Ascending aorta (tissue), 2 donors: ENCODE results near the gene AK2. TPM values are rescaled to one million over a fixed set of nuclear protein-coding genes. Genes with fewer than 3 reads are reported as not detected.

Experiments used
- DNase-seq, 2 donors: peaks; one replicate each; pipeline ENCODE4 v3.0.0-alpha.2; 2019; ENCODE audit warnings: low spot score in 2 of 2
- H3K27ac ChIP-seq, 2 donors: fragments of 200-600 bp; sonication (generic); one replicate each; pipeline ENCODE4 v1.5.1; 2016 to 2017; ENCODE audit warnings: mild to moderate bottlenecking in 1 of 2
- H3K27me3 ChIP-seq: fragments of 200-600 bp; sonication (generic); one replicate; pipeline ENCODE4 v1.5.1; 2017
- H3K36me3 ChIP-seq, 2 donors: fragments of 200-600 bp; sonication (generic); one replicate each; pipeline ENCODE4 v1.5.1; 2016
- H3K4me1 ChIP-seq, 2 donors: fragments of 200-600 bp; sonication (generic); one replicate each; pipeline ENCODE4 v1.5.1; 2016 to 2017; ENCODE audit warnings: mild to moderate bottlenecking in 1 of 2
- H3K4me3 ChIP-seq, 2 donors: fragments of 200-600 bp; sonication (generic); one replicate each; pipeline ENCODE4 v1.5.1; 2016 to 2017; ENCODE audit warnings: mild to moderate bottlenecking in 1 of 2
- H3K9me3 ChIP-seq, 2 donors: fragments of 200-600 bp; sonication (generic); one replicate each; pipeline ENCODE4 v1.5.1; 2016
- CTCF ChIP-seq, 3 experiments: fragments of 200-600 bp in 2 of 3; fragments of 450-650 bp in 1 of 3; sonication (generic) in 2 of 3; IDR thresholded peaks; one replicate each; pipeline ENCODE4 v1.5.1; 2016 to 2019; ENCODE audit warnings: antibody characterized with exemption in 3 of 3, mild to moderate bottlenecking in 1 of 3, moderate library complexity in 1 of 3
- intact Hi-C: fragments of 100-400 bp; cut with DNase I; formaldehyde crosslinking; loops from one replicate; pipeline ENCODE4 v1.15.1; 2023
- total RNA-seq: library from RNA; depleted of rRNA; stranded (reverse); fragments of >200 nt; gene quantifications from one replicate; pipeline ENCODE4 v1.1.0, GENCODE V29; 2016

AK2 gene
- total RNA-seq, 1 donor from 2014 or later = 68.4 TPM

GRCh38 chr1:32966900-32967299 lies 69.8 kb downstream of the AK2 start:
- no peak for DNase-seq
- no peaks in the 10 kb centered on the region for H3K27me3 ChIP-seq
- H3K9me3 ChIP-seq = no peaks in the 10 kb centered on the region
- H3K27ac ChIP-seq = no peak overlapping the region
- no peaks in the 10 kb centered on the region for H3K36me3 ChIP-seq
- peaks cover 0 to 13% of the 10 kb centered on the region in 2 donors for H3K4me1 ChIP-seq
- intact Hi-C loops = no loop called here
- no peak overlapping the region for H3K4me3 ChIP-seq
- TF ChIP-seq CTCF (IDR thresholded peaks at IDR 0.05) = no peak

- H3K4me1 ChIP-seq = peaks cover 0 to 21% of the 10 kb centered on the region in 2 donors
- DNase-seq = no peak
- H3K36me3 ChIP-seq = no peaks in the 10 kb centered on the region
- no peaks in the 10 kb centered on the region for H3K27me3 ChIP-seq
- H3K27ac ChIP-seq = peak overlapping the region; percentile 93 to 99
- H3K9me3 ChIP-seq = no peaks in the 10 kb centered on the region
- intact Hi-C loops = loop anchor here (2.0 kb wide), 1 partner anchor 42 kb away; no protein-coding TSS in a partner anchor
- no peak for TF ChIP-seq CTCF (IDR thresholded peaks at IDR 0.05)
- peak overlapping the region; percentile 99 to 100 for H3K4me3 ChIP-seq
Measured at GRCh38 chr1:32965251-32965747, 71.4 kb downstream of the AK2 start.

- Histone ChIP-seq H3K9me3 (no peaks in the 10 kb centered on the region), H3K27me3 (no peaks in the 10 kb centered on the region), H3K27ac (peak within 1 kb of the TSS; percentile 93 to 99), H3K36me3 (no peaks in the 10 kb centered on the region), H3K4me1 (peaks cover 0 to 22% of the 10 kb centered on the region in 2 donors), H3K4me3 (peak within 1 kb of the TSS; percentile 99 to 100)
- DNase-seq = peak; percentile 77 to 98
- peak in 2 of 3 experiments; percentile 24 to 25 for TF ChIP-seq CTCF (IDR thresholded peaks at IDR 0.05)
- intact Hi-C loops = loop anchor here (1.0 to 2.0 kb wide), 2 partner anchors 16 to 42 kb away; no protein-coding TSS in a partner anchor
Measured at GRCh38 chr1:32964461-32965250, 72.0 kb downstream of the AK2 start, which contains the start of gene RNF19B. TSS of gene RNF19B (minus strand) at chr1:32964809. CDS start at chr1:32964685, 124 bp downstream.

GRCh38 chr1:32963746-32964460 lies 72.8 kb downstream of the AK2 start:
- no peaks in the 10 kb centered on the region for H3K36me3 ChIP-seq
- peak overlapping the region; percentile 93 to 99 for H3K27ac ChIP-seq
- no peaks in the 10 kb centered on the region for H3K9me3 ChIP-seq
- intact Hi-C loops = loop anchor here (1.0 to 2.0 kb wide), 2 partner anchors 16 to 43 kb away; no protein-coding TSS in a partner anchor
- TF ChIP-seq CTCF (IDR thresholded peaks at IDR 0.05) = no peak
- H3K27me3 ChIP-seq = no peaks in the 10 kb centered on the region
- peak; percentile 44 to 82 for DNase-seq
- H3K4me1 ChIP-seq = peaks cover 0 to 22% of the 10 kb centered on the region in 2 donors
- H3K4me3 ChIP-seq = peak overlapping the region; percentile 99 to 100

- intact Hi-C loops = no loop called here
- peaks cover 0 to 22% of the 10 kb centered on the region in 2 donors for H3K4me1 ChIP-seq
- no peaks in the 10 kb centered on the region for H3K27me3 ChIP-seq
- H3K36me3 ChIP-seq = no peaks in the 10 kb centered on the region
- TF ChIP-seq CTCF (IDR thresholded peaks at IDR 0.05) = no peak
- DNase-seq = no peak
- no peak overlapping the region for H3K27ac ChIP-seq
- H3K4me3 ChIP-seq = peak overlapping the region; percentile 99 to 100
- no peaks in the 10 kb centered on the region for H3K9me3 ChIP-seq
Measured at GRCh38 chr1:32962248-32962896, 74.3 kb downstream of the AK2 start.
